Activated CD4-positive, alpha-beta T cell treated with anti-CD3 and anti-CD28 coated beads, Interleukin-2, amount 10 ng/mL, durations not matched to agents 24 days and 14 days (primary cell): ENCODE data around the gene SENP1. TPM values are rescaled to one million over a fixed set of nuclear protein-coding genes. Genes with fewer than 3 reads are reported as not detected.

ENCODE experiments used
- DNase-seq: peaks from one replicate; pipeline ENCODE4 v3.0.0; 2022
- H3K27ac Mint-ChIP-seq: one replicate; pipeline ENCODE4 v1.8.0; 2022; ENCODE audit warnings: mild to moderate bottlenecking, mixed read lengths
- H3K27me3 Mint-ChIP-seq: one replicate; pipeline ENCODE4 v1.8.0; 2022; ENCODE audit warnings: mixed read lengths
- H3K36me3 Mint-ChIP-seq: one replicate; pipeline ENCODE4 v1.8.0; 2022; ENCODE audit warnings: low read depth, mild to moderate bottlenecking, mixed read lengths
- H3K4me1 Mint-ChIP-seq: one replicate; pipeline ENCODE4 v1.8.0; 2021; ENCODE audit warnings: mixed read lengths
- H3K4me3 Mint-ChIP-seq: one replicate; pipeline ENCODE4 v1.8.0; 2022; ENCODE audit warnings: mild to moderate bottlenecking, moderate library complexity, mixed read lengths
- H3K9me3 Mint-ChIP-seq: one replicate; pipeline ENCODE4 v1.8.0; 2021; ENCODE audit warnings: mixed read lengths
- intact Hi-C: fragments of 100-400 bp; cut with micrococcal nuclease; formaldehyde crosslinking; loops from one replicate; pipeline ENCODE4 v1.15.1; 2023
- total RNA-seq: library from RNA; stranded (reverse); gene quantifications from 2 replicates; pipeline ENCODE4 v1.2.3, GENCODE V29; 2022

The SENP1 gene
- total RNA-seq, 1 donor from 2014 or later, result 58.6 TPM

DNA sequence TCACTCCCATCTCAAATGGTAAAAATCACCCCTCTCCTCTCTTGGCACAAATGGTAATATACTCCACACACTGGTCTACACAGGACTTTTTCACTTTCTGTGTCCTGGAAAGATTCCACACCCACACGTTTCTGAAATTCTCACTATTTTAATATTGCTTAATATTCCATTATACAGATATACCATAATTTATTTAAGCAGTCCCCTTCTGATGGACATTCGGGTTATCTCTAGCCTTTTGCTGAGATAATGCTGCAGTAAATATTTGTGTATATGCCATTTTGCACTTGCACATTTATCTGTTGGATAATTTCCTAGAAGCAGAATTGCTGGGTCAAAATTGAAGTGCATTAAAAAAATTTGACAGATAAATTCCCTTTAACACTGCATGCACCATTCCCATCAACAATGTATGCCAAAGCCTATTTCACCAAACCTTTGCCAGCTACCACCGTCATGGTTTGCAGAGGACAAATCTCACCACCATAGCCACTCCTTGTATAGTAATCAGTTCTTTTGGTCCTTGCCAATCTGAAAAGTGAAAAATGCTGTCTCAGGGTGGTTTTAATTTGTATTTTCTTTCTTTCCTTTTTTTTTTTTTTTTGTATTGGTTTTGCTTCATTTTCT lies 86.1 kb downstream of the SENP1 start:
- no peaks in the 10 kb centered on the region for H3K4me1 Mint-ChIP-seq
- no peak overlapping the region for H3K27ac Mint-ChIP-seq
- H3K27me3 Mint-ChIP-seq, result peaks cover 55% of the 10 kb centered on the region
- H3K9me3 Mint-ChIP-seq, result no peaks in the 10 kb centered on the region
- H3K36me3 Mint-ChIP-seq, result no peaks in the 10 kb centered on the region
- H3K4me3 Mint-ChIP-seq, result no peak overlapping the region
- DNase-seq, result no peak
- intact Hi-C loops, result no loop called here

DNA sequence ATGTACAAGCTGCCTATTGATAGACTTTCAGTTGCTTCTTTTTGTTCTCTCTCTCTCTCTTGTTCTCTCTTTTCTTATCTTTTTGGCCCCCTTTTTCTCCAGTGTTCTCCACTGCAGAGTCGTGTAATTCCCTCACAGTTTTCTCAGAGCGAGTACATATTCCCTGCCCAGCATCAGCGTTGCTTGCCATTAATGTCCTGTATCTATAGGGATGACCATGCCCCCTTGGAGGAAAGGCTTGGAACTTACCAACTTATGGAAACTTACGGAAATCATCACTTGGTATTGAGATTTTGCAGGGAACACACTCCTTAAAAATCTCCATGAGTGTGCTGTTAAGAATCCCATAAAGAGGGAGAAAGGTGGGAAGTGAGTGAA lies 87.3 kb downstream of the SENP1 start:
- intact Hi-C loops, result no loop called here
- Mint-ChIP-seq H3K4me3 (no peak overlapping the region), H3K4me1 (no peaks in the 10 kb centered on the region), H3K27me3 (peaks cover 63% of the 10 kb centered on the region), H3K27ac (no peak overlapping the region), H3K9me3 (no peaks in the 10 kb centered on the region), H3K36me3 (no peaks in the 10 kb centered on the region)
- no peak for DNase-seq

DNA sequence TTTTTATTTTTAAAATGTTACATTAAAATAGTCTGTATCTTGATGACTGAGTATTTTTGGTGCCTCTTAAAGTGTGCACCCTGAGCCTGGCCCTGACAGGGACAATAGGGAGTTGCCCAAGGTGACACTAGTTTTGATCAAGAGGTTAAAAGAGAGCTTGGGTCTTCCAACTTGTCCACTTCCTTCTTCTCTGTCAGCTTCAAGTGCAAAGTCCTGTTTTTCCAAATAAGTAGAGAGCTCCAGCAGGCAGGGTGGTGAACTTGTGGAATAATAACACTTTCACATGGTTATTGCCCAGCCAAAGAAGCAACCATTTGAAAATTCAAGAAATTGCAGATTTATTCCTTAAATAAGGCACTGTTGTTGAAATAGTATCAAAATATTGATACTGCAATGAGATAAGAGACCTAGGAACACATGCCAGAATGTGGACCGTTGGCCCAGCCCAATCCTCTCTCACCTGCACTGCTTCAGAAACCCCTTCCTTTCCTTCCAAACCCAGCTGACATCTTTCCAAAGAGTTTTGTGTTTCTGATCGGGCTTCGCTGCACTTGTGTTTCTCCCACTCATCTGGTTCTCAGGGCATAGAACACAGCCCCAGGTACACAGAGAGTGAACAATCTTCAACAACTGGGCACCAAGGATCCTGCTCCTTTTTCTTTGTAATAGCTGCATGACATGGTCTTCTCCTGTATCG lies 87.8 kb downstream of the SENP1 start:
- H3K27me3 Mint-ChIP-seq, result peaks cover 64% of the 10 kb centered on the region
- no peaks in the 10 kb centered on the region for H3K36me3 Mint-ChIP-seq
- DNase-seq, result no peak
- H3K4me1 Mint-ChIP-seq, result no peaks in the 10 kb centered on the region
- no peak overlapping the region for H3K4me3 Mint-ChIP-seq
- H3K27ac Mint-ChIP-seq, result no peak overlapping the region
- no peaks in the 10 kb centered on the region for H3K9me3 Mint-ChIP-seq
- intact Hi-C loops, result no loop called here

DNA sequence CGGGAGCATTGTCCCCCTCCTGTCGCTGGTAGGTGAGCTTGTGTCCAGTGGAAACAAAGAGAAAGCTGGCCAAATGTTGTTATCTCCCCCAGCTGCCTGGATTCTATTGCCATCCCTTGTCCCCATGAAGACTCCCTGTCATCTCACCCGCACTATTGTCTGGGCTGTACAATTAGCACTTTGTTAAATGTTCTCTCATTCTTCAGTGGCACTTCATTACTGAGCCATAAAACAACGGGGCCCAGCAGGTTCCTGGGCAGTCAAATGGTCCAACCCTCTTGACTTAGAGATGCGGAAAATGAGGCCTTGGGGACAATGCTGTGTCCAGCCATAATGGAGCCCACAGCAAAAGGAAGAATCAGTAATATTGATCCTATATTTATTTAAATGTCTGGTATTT lies 88.4 kb downstream of the SENP1 start:
- Mint-ChIP-seq H3K4me1 (no peaks in the 10 kb centered on the region), H3K9me3 (no peaks in the 10 kb centered on the region), H3K4me3 (no peak overlapping the region), H3K36me3 (no peaks in the 10 kb centered on the region), H3K27ac (no peak overlapping the region), H3K27me3 (peaks cover 64% of the 10 kb centered on the region)
- intact Hi-C loops, result no loop called here
- DNase-seq, result no peak

DNA sequence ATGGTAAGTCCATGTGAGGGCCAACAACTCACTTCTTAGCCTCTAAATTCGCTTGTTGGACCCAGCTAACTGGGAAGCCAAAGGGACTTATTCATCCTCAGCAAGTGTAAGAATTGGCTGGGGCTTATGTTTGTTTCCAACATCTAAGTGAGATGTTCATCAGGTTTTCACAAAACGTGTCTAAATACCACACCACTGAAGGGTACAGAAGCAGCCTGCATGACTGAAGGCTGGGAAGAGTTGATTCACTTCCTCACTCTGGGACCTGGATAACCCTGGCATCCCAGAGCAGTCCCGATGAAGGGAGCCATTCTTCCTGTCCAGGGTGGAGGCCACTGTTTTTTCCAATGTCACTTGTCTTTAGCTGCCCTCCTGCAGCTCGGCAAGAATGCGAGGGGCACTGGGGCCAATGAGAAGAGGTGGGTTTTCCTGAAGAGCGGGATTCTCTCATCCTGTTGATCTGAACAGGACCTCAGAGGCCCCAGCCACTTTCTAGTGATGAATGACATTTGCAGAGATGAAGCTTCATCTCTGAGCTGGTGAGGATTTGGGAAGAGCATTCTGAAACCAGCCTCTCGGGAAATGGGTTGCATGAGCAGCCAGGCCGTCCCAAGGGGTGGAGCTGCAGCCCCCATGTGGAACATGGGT lies 89.4 kb downstream of the SENP1 start:
- intact Hi-C loops, result no loop called here

DNA sequence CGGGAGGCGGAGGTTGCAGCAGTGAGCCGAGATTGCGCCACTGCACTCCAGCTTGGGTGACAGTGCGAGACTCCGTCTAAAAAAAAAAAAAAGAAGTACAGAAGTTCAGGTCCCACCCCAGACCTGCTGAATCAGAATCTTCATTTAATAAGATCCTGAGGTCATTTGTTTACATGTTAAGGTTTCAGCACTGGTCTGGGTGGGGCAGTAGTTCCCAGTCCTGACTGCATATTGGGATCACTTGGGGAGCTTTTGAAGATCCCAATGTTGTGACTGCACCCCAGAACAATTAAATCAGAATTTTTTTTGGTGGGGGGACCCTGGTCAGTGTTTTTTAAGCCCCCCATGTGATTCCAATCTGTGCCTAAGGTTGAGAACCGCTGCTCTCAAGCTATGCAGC lies 89.9 kb downstream of the SENP1 start:
- H3K27me3 Mint-ChIP-seq, result peaks cover 64% of the 10 kb centered on the region
- intact Hi-C loops, result no loop called here

More for the DNA sequence above, 89.4 kb downstream of the SENP1 start:
- Mint-ChIP-seq H3K4me1 (no peaks in the 10 kb centered on the region), H3K27ac (no peak overlapping the region), H3K4me3 (no peak overlapping the region), H3K27me3 (peaks cover 62% of the 10 kb centered on the region), H3K9me3 (no peaks in the 10 kb centered on the region), H3K36me3 (no peaks in the 10 kb centered on the region)
- DNase-seq, result no peak

DNA sequence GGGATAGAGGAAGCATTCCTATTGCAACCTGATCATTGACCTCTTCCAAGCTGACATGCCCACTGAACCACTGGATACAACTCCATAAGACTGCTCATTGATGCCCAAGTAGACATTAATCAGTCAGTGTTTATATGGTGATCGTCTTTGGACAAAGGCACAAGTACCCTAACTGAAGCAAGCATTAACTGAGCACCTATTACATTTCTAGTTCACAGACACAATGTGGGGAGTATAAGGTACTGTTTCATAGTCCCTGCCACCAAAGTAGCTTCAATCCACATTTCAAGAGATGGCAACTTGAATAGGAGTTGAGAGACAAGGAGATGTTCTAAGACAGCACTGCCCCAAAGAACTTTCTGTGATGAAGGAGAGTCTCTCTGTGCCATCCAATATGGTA lies 90.8 kb downstream of the SENP1 start:
- Mint-ChIP-seq H3K27me3 (peaks cover 67% of the 10 kb centered on the region), H3K9me3 (no peaks in the 10 kb centered on the region)

More for the DNA sequence above, 89.9 kb downstream of the SENP1 start:
- H3K9me3 Mint-ChIP-seq, result no peaks in the 10 kb centered on the region
- H3K27ac Mint-ChIP-seq, result no peak overlapping the region
- no peak for DNase-seq
- no peaks in the 10 kb centered on the region for H3K36me3 Mint-ChIP-seq
- H3K4me3 Mint-ChIP-seq, result no peak overlapping the region
- H3K4me1 Mint-ChIP-seq, result no peaks in the 10 kb centered on the region

DNA sequence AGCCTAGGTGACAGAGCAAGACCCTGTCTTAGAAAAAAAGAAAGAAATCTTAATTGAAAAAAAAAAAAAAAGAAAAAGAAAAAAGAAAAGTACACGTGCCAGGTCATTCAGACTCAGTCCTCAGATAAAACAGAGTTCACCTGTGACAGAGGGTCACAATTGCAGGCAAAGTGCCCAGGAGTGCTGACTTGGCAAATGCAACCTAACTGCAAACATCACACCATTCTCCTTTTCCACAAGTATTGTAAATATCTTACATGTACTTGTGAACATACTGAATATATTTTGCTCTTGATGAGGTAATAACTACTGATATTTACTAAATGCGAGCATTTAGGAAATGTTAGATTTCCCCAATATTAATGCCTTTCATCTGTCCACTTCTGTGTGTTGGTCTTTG lies 92.6 kb downstream of the SENP1 start:
- intact Hi-C loops, result no loop called here
- DNase-seq, result no peak
- Mint-ChIP-seq H3K27me3 (peaks cover 76% of the 10 kb centered on the region), H3K36me3 (no peaks in the 10 kb centered on the region), H3K4me1 (no peaks in the 10 kb centered on the region), H3K9me3 (no peaks in the 10 kb centered on the region), H3K4me3 (no peak overlapping the region), H3K27ac (no peak overlapping the region)

More for the DNA sequence above, 90.8 kb downstream of the SENP1 start:
- H3K27ac Mint-ChIP-seq, result no peak overlapping the region
- DNase-seq, result no peak
- intact Hi-C loops, result no loop called here
- no peaks in the 10 kb centered on the region for H3K36me3 Mint-ChIP-seq
- H3K4me1 Mint-ChIP-seq, result no peaks in the 10 kb centered on the region
- no peak overlapping the region for H3K4me3 Mint-ChIP-seq

DNA sequence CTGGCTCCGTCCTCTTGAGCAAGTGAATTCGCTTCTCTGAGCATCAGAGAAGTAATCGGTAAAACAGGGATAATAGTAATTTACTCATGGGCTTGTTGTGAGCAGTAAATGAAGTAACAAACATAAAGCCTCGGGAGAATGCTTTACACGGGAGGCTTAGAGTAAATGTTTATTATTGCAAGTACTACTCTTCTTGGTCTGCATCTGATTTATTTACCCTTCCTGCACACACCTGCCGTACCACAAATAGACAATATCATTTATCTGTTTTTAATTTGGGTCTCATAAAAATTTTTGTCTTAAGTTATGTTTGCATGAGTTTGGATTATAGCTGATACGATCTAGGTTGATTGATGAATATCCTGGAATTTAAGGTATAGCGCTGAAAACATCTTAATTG lies 93.8 kb downstream of the SENP1 start:
- Mint-ChIP-seq H3K4me1 (no peaks in the 10 kb centered on the region), H3K4me3 (no peak overlapping the region), H3K27ac (no peak overlapping the region), H3K9me3 (no peaks in the 10 kb centered on the region), H3K36me3 (no peaks in the 10 kb centered on the region), H3K27me3 (peaks cover 80% of the 10 kb centered on the region)
- DNase-seq, result no peak
- intact Hi-C loops, result no loop called here

DNA sequence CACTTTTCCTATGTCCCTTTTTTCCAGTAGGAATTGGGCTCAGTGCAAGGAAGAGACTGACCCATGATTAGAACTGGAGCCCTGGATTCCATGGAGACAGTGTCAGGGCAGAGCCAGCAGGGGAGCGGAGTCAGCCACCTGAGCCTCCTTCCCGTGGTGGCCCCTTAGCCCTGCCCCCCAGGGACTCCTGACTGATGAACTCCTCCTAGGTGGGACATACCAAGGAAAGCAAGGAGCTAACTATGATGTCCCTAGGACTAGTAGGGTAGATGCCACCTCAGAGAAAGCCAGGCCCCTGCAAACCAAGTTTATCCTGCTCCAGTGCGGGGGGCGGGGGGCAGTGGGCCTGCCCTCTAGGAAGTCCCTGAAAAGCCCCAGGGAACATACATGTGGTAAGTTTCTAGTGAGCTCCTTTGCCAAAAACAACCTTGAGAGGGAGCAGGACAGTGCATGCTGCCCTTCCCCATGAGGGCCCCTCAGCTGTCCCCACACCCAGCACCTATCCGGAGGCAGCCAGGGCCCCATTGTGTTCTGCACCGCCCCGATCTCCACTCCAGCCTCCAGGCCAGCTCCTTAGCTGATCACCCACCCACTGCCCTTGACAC lies 95.4 kb downstream of the SENP1 start:
- no peak overlapping the region for H3K27ac Mint-ChIP-seq
- intact Hi-C loops, result no loop called here
- H3K36me3 Mint-ChIP-seq, result no peaks in the 10 kb centered on the region
- peaks cover 83% of the 10 kb centered on the region for H3K27me3 Mint-ChIP-seq
- no peak overlapping the region for H3K4me3 Mint-ChIP-seq
- no peaks in the 10 kb centered on the region for H3K9me3 Mint-ChIP-seq
- no peak for DNase-seq
- H3K4me1 Mint-ChIP-seq, result peaks cover under 1% of the 10 kb centered on the region

DNA sequence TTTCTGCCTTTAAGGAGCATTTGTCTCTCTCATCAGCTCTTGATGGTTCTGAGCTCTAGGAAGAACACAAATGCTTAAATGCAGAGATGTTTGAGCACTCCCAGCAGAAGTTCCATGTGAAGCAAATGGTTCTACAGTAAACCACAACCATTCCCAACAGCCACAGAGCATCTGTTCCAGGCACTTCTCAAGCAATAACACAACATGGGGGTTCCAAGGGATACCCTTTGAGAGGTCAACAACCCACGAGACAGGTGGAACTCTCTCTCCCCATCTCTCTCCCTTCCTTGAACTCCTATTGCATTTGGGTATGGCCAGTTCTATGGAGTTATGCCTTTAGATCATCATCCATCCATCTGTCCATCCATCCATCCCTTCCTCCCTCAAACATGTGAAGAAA lies 96.4 kb downstream of the SENP1 start:
- H3K4me3 Mint-ChIP-seq, result no peak overlapping the region
- peaks cover 2% of the 10 kb centered on the region for H3K4me1 Mint-ChIP-seq
- H3K27me3 Mint-ChIP-seq, result peaks cover 84% of the 10 kb centered on the region
- intact Hi-C loops, result no loop called here
- no peak for DNase-seq
- no peaks in the 10 kb centered on the region for H3K9me3 Mint-ChIP-seq
- no peak overlapping the region for H3K27ac Mint-ChIP-seq
- no peaks in the 10 kb centered on the region for H3K36me3 Mint-ChIP-seq

DNA sequence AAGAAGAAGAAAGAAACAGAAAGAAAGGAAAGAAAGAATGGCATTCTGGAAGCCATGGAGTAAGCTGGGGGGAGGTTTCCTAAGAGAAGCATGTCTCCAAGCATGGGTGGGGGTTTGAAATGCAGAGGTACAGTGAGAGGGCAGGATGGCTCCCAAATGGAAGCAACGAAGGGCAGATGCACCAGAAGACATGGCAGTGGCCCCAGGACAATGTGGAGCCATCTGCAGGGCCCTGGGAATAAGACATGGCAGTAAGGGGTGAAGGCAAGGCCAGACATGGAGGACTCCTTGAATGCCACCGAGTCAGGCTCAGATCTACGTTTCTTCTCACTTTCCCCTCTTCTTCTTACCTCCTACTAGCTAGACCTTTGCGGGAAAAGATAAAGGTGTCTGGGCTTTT lies 96.9 kb downstream of the SENP1 start:
- no peaks in the 10 kb centered on the region for H3K9me3 Mint-ChIP-seq
- H3K4me1 Mint-ChIP-seq, result peaks cover 2% of the 10 kb centered on the region
- intact Hi-C loops, result no loop called here
- H3K27me3 Mint-ChIP-seq, result peaks cover 82% of the 10 kb centered on the region
- H3K36me3 Mint-ChIP-seq, result no peaks in the 10 kb centered on the region
- no peak for DNase-seq
- no peak overlapping the region for H3K27ac Mint-ChIP-seq
- H3K4me3 Mint-ChIP-seq, result no peak overlapping the region

DNA sequence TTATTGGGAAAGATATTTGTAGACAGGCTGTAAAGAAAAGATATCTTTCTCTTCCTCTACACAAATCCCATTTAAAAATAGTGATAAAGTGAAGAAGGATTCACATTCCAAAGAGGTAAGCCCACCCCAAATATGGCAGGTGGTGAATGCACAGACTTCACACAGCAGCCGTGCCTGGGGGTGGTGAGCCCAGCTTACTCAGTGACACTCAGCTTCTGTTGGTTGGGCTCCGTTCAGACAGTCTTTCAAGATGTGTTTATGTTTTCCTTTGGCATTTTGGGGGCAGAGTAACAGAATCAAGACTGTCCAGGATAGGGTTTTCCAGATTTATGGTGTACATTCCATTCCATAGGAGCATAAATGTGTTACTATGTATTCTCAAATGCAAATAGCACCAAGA lies 97.5 kb downstream of the SENP1 start:
- intact Hi-C loops, result no loop called here
- H3K4me1 Mint-ChIP-seq, result peaks cover 8% of the 10 kb centered on the region

DNA sequence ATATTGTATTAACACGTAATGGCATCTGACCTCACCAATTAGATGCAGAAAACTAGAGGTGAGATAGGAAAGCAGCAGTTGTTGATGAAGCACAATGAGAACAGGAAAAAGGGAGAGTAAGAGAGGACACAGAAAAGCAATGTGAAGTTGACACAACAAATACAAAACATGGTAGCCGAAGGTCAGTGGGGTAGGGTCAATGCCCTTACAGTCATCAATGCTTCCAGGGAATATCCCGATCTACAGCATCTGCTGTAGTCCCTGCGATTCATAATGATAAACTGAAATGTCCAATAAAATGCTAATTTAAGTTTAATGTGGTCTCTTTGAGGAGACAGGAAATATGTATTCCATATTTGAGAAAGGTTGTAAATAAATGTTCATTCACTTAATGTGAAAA lies 98.7 kb downstream of the SENP1 start:
- no peak for DNase-seq
- Mint-ChIP-seq H3K36me3 (no peaks in the 10 kb centered on the region), H3K4me1 (peaks cover 18% of the 10 kb centered on the region), H3K4me3 (no peak overlapping the region), H3K27me3 (peaks cover 83% of the 10 kb centered on the region), H3K27ac (no peak overlapping the region), H3K9me3 (no peaks in the 10 kb centered on the region)
- intact Hi-C loops, result no loop called here

More for the DNA sequence above, 97.5 kb downstream of the SENP1 start:
- no peak for DNase-seq
- Mint-ChIP-seq H3K27me3 (peaks cover 83% of the 10 kb centered on the region), H3K27ac (no peak overlapping the region), H3K36me3 (no peaks in the 10 kb centered on the region), H3K4me3 (no peak overlapping the region), H3K9me3 (no peaks in the 10 kb centered on the region)
